ENCODE results near the gene EIF2B4.

- TF ChIP-seq CTCF (conservative IDR thresholded peaks at IDR 0.05; ENCODE audit: low read depth, low read length) (no peak), EZH2 (IDR thresholded peaks at IDR 0.05; ENCODE audit: borderline replicate concordance, low read depth, low read length, poor library complexity, severe bottlenecking) (no peak)
These were observed 13.6 kb downstream of the EIF2B4 start, which contains the start of gene GTF3C2 for GRCh38 chr2:27356382-27357181.

Data from A673 (cell line).